Activated naive CD4-positive, alpha-beta T cell treated with anti-CD3 and anti-CD28 coated beads, Interleukin-2, amount 10 ng/mL, durations not matched to agents 7 days and 5 days (primary cell): Measurements from ENCODE around the gene CDKN2B.
"Not testable (repeated sequence)": the region's sequence is repeated elsewhere in the genome, so short reads cannot be mapped to it uniquely, and the experiment has no call there.

Source experiments
- CTCF ChIA-PET: fragments of 350-600 bp; sonication (Branson Sonifier 250); formaldehyde crosslinking; loops from one replicate; lab custom pipeline; 2021; ENCODE audit warnings: antibody characterized with exemption; lab: Charles Lee
- DNase-seq: peaks from one replicate; pipeline ENCODE4 v3.0.0-alpha.2; 2020
- H3K27ac Mint-ChIP-seq: one replicate; pipeline ENCODE4 v1.8.0; 2021; ENCODE audit warnings: mild to moderate bottlenecking, moderate library complexity, mixed read lengths
- H3K27me3 Mint-ChIP-seq: one replicate; pipeline ENCODE4 v1.8.0; 2021; ENCODE audit warnings: mild to moderate bottlenecking, mixed read lengths
- H3K36me3 Mint-ChIP-seq: one replicate; pipeline ENCODE4 v1.8.0; 2021; ENCODE audit warnings: mixed read lengths
- H3K4me1 Mint-ChIP-seq: one replicate; pipeline ENCODE4 v1.8.0; 2021; ENCODE audit warnings: mixed read lengths
- H3K4me3 Mint-ChIP-seq: one replicate; pipeline ENCODE4 v1.8.0; 2021; ENCODE audit warnings: mild to moderate bottlenecking, moderate library complexity, mixed read lengths
- H3K9me3 Mint-ChIP-seq: one replicate; pipeline ENCODE4 v1.8.0; 2021; ENCODE audit warnings: mixed read lengths

CDKN2B gene, protein sequence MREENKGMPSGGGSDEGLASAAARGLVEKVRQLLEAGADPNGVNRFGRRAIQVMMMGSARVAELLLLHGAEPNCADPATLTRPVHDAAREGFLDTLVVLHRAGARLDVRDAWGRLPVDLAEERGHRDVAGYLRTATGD

DNA sequence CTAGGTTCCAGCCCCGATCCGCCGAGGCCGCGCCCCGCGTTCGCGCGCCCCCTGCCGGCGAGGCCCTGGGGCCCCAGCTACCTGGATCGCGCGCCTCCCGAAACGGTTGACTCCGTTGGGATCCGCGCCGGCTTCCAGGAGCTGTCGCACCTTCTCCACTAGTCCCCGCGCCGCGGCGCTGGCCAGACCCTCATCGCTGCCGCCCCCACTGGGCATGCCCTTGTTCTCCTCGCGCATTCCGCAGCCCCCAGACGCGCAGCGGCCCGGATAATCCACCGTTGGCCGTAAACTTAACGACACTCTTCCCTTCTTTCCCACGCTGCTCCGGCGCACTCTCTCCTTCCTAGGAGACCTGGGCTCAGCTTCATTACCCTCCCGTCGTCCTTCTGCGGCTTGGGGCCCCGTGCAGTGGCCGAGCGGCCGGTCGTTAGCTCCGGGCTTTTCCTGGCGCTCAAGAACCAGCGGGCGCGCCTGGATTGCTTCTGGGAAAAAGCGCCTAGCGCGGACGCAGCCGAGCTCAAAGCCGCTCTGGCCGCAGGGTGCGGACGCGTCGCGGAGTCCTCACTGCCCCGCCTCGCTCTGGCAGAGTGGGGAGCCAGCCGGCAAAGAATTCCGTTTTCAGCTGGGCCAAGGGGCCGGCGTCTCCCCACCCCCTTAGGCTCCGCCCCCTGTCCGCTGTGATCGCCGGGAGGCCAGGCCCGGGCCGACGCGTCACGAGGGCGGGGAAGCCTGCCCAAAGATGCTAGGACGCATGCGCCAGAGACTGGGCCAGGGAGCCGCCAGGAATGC lies at the start of gene CDKN2B:
TSS of gene CDKN2B (minus strand) at position 589 of the 789 bp plus-strand sequence. CDS start at position 237, 352 bp downstream.
- Mint-ChIP-seq H3K9me3 (no peaks in the 10 kb centered on the region), H3K27ac (peak within 1 kb of the TSS; percentile 56), H3K4me1 (peaks cover 32% of the 10 kb centered on the region), H3K4me3 (peak within 1 kb of the TSS; percentile 78), H3K36me3 (peaks cover 33% of the 10 kb centered on the region), H3K27me3 (peaks cover 62% of the 10 kb centered on the region)
- DNase-seq, result peak; percentile 70
- CTCF ChIA-PET, result interaction anchor here (0.6 to 4.0 kb wide), 25 partner anchors 8 to 206 kb away, joined by 3 to 59 read pairs (median 5); partner anchors contain the start of genes CDKN2B-AS1 and MTAP

DNA sequence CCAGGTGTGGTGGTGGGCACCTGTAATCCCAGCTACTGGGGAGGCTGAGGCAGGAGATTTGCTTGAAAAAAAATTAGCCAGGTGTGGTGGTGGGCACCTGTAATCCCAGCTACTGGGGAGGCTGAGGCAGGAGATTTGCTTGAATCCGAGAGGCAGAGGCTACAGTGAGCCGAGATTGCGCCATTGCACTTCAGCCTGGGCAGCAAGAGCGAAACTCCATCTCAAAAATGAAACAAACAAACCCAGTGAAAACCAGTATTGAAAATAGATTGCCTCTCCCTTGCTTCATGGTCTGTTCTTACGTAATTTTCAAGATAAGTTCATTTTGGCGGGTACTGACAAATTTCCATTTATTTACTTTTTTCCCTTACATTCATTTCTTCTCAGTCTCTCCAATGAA lies 48.9 kb upstream of the CDKN2B start:
- CTCF ChIA-PET, H3K27ac Mint-ChIP-seq, H3K4me3 Mint-ChIP-seq, DNase-seq, H3K9me3 Mint-ChIP-seq: not testable (repeated sequence)
- Mint-ChIP-seq H3K27me3 (peaks cover 15% of the 10 kb centered on the region), H3K4me1 (peaks cover 31% of the 10 kb centered on the region), H3K36me3 (peaks cover 59% of the 10 kb centered on the region)

DNA sequence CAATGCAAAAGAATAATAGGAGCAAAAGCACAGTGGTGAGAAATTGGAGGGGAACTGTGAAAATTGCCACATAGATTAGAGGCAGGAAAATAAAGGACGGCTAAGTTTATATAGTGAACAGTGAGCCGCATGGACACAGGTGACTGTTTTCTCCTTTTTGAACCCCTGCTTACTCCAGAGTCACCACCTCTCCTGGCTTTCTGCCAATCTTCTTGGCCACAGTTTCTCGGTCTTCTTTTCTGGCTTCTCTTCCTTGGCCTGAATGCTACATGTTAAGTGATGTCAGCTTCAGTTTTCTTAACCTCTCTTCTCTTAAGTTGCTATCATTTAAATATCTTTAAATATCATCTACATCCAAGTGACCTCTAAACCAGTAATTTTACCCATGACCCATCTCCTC lies 47.3 kb upstream of the CDKN2B start:
- CTCF ChIA-PET, result interaction anchor here (1.2 to 1.4 kb wide), 2 partner anchors 20 to 63 kb away, joined by 3 read pairs; no protein-coding TSS in a partner anchor
- DNase-seq, result no peak
- Mint-ChIP-seq H3K4me3 (no peak overlapping the region), H3K9me3 (peaks cover 10% of the 10 kb centered on the region), H3K27ac (no peak overlapping the region), H3K36me3 (peaks cover 65% of the 10 kb centered on the region), H3K27me3 (peaks cover 15% of the 10 kb centered on the region), H3K4me1 (peaks cover 37% of the 10 kb centered on the region)

- H3K36me3 Mint-ChIP-seq, result peaks cover 68% of the 10 kb centered on the region
- H3K27me3 Mint-ChIP-seq, result peaks cover 9% of the 10 kb centered on the region
- CTCF ChIA-PET, result no interaction called here
- DNase-seq, result no peak
- H3K4me1 Mint-ChIP-seq, result peaks cover 50% of the 10 kb centered on the region
- peaks cover 6% of the 10 kb centered on the region for H3K9me3 Mint-ChIP-seq
- no peak overlapping the region for H3K27ac Mint-ChIP-seq
- no peak overlapping the region for H3K4me3 Mint-ChIP-seq
Observed at GRCh38 chr9:22055090-22055489, 46.0 kb upstream of the CDKN2B start.

DNA sequence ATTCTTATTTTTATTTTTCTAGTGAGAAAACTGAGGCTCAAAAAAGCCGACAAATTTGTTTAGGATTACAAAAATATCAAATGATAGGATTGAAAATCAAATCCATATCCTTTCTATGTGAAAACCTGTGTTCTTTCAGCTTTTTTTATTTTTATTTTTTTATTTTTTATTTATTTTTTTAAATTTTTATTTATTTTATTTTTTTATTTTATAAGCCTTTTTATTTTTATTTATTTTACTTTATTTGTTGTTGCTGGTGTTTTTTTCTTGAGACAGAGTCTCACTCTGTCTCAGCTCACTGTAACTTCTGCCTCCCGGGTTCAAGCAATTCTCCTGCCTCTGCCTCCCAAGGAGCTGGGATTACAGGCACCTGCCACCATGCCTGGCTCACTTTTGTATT lies 45.4 kb upstream of the CDKN2B start:
- Mint-ChIP-seq H3K36me3 (peaks cover 65% of the 10 kb centered on the region), H3K4me1 (peaks cover 54% of the 10 kb centered on the region), H3K27me3 (peaks cover 8% of the 10 kb centered on the region), H3K27ac (no peak overlapping the region), H3K9me3 (peaks cover 5% of the 10 kb centered on the region), H3K4me3 (no peak overlapping the region)
- CTCF ChIA-PET, result no interaction called here
- no peak for DNase-seq

DNA sequence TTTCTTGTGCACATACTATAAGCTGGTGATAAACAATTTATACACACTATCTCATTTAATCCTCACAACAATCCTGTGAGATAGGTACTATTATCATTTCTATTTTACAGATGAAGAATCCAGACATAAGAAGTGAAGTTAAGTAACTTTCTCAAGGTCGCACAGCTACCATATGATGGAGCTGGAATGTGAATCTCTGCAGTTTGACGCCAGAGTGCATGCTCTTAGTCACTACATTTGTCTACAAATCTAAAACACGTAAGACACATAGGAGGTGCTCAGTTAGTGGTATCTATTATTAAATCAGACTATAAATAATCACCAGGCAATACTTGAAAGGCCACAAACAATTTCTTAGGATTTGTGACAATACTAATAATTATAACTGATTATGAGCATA lies 45.0 kb upstream of the CDKN2B start:
- no peak for DNase-seq
- CTCF ChIA-PET, result interaction anchor here (0.7 kb wide), 1 partner anchor 12 kb away, joined by 3 read pairs; no protein-coding TSS in a partner anchor
- Mint-ChIP-seq H3K36me3 (peaks cover 64% of the 10 kb centered on the region), H3K27me3 (peaks cover 8% of the 10 kb centered on the region), H3K27ac (no peak overlapping the region), H3K4me3 (no peak overlapping the region), H3K4me1 (peaks cover 56% of the 10 kb centered on the region), H3K9me3 (peaks cover 2% of the 10 kb centered on the region)

GRCh38 chr9:22053178-22053577 lies 44.1 kb upstream of the CDKN2B start:
- Mint-ChIP-seq H3K27ac (peak overlapping the region; percentile 65), H3K4me3 (no peak overlapping the region), H3K9me3 (peaks cover 1% of the 10 kb centered on the region), H3K4me1 (peaks cover 61% of the 10 kb centered on the region), H3K36me3 (peaks cover 60% of the 10 kb centered on the region), H3K27me3 (peaks cover 8% of the 10 kb centered on the region)
- CTCF ChIA-PET, result interaction anchor here (0.8 to 2.6 kb wide), 3 partner anchors 28 to 93 kb away, joined by 3 to 10 read pairs (median 3); no protein-coding TSS in a partner anchor
- DNase-seq, result no peak

DNA sequence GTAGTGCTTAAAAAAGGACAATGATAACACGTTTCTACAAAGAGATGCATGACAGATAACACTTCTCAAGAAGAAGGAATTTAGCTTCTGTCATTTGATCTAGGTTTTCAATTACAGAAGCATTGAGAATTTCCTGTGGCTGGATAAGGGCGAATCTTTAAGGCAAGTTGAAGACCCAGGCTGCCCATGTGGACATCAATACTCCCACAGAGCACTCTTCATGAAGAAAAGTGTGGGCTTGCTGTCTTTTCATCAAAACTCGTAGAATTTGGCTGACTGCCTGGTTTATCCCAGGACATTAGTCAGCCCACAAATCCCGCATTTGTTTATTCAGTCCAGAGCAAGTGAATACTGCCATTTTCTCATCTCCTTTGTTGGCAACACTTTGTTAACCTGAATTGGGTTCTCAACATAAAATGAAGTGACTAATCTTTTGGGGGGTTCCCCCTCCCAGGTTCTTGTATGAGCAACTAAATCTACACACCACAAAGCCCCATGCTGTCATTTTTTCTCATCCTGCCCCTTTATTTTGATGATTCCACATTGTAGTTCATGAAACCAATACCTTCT lies 43.4 kb upstream of the CDKN2B start:
- DNase-seq, result peak; percentile 34
- Mint-ChIP-seq H3K4me3 (no peak overlapping the region), H3K9me3 (no peaks in the 10 kb centered on the region), H3K27ac (peak overlapping the region; percentile 65), H3K4me1 (peaks cover 61% of the 10 kb centered on the region), H3K36me3 (peaks cover 60% of the 10 kb centered on the region), H3K27me3 (peaks cover 15% of the 10 kb centered on the region)
- CTCF ChIA-PET, result interaction anchor here (0.8 to 2.6 kb wide), 3 partner anchors 28 to 94 kb away, joined by 3 to 10 read pairs (median 3); no protein-coding TSS in a partner anchor

GRCh38 chr9:22050924-22051323 lies 41.8 kb upstream of the CDKN2B start:
- DNase-seq, result peak; percentile 54
- Mint-ChIP-seq H3K4me3 (peak overlapping the region; percentile 46), H3K4me1 (peaks cover 71% of the 10 kb centered on the region), H3K27me3 (peaks cover 22% of the 10 kb centered on the region), H3K36me3 (peaks cover 52% of the 10 kb centered on the region), H3K27ac (peak overlapping the region; percentile 82), H3K9me3 (no peaks in the 10 kb centered on the region)
- CTCF ChIA-PET, result interaction anchor here (0.9 to 2.6 kb wide), 2 partner anchors 69 to 188 kb away, joined by 3 to 10 read pairs; no protein-coding TSS in a partner anchor

DNA sequence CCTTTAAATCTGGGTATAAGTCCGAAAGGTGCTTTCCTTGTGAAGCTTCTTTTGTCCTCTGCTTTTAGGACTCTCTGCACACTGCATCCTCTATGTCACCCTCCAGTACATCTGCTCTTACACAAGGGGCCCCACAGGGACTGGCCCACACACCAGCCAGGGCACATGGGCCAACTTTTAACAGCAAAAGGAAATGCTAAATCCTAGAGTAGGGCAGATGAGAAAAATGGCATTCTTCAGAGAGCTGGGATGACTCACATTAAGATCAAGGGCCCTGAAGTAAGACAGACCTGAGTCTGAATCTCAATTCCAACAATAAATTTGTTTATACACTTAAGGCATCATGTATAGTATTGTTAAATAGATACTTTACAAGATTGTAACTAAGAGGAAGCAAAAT lies 40.3 kb upstream of the CDKN2B start:
- no peak for DNase-seq
- peaks cover 50% of the 10 kb centered on the region for H3K36me3 Mint-ChIP-seq
- H3K4me1 Mint-ChIP-seq, result peaks cover 82% of the 10 kb centered on the region
- no peaks in the 10 kb centered on the region for H3K9me3 Mint-ChIP-seq
- no peak overlapping the region for H3K4me3 Mint-ChIP-seq
- CTCF ChIA-PET, result interaction anchor here (0.7 to 1.0 kb wide), 2 partner anchors 38 to 195 kb away, joined by 3 read pairs; no protein-coding TSS in a partner anchor
- peaks cover 29% of the 10 kb centered on the region for H3K27me3 Mint-ChIP-seq
- peak overlapping the region; percentile 43 for H3K27ac Mint-ChIP-seq

DNA sequence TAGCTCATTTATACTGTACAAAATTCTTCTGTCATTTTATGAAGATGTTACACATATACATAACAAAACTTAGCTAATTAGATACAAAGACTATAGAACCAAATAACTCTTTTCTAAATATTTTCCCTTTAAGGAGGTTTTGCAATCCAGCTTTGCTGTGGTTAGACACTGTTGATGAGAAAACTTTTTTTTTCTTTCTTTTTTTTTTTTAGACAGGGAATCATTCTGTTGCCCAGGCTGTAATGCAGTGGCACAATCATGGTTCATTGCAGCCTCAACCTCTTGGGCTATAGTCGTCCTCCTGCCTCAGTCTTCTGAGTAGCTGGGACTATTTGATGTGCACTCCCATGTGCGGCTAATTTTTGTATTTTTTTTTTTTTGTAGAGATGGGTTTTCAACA lies 38.5 kb upstream of the CDKN2B start:
- H3K36me3 Mint-ChIP-seq, result peaks cover 38% of the 10 kb centered on the region
- H3K9me3 Mint-ChIP-seq, result no peaks in the 10 kb centered on the region
- CTCF ChIA-PET, result interaction anchor here (1.1 to 1.7 kb wide), 2 partner anchors 72 to 192 kb away, joined by 4 to 5 read pairs; no protein-coding TSS in a partner anchor
- H3K27me3 Mint-ChIP-seq, result peaks cover 30% of the 10 kb centered on the region
- DNase-seq, result no peak
- peaks cover 70% of the 10 kb centered on the region for H3K4me1 Mint-ChIP-seq
- no peak overlapping the region for H3K4me3 Mint-ChIP-seq
- H3K27ac Mint-ChIP-seq, result no peak overlapping the region

DNA sequence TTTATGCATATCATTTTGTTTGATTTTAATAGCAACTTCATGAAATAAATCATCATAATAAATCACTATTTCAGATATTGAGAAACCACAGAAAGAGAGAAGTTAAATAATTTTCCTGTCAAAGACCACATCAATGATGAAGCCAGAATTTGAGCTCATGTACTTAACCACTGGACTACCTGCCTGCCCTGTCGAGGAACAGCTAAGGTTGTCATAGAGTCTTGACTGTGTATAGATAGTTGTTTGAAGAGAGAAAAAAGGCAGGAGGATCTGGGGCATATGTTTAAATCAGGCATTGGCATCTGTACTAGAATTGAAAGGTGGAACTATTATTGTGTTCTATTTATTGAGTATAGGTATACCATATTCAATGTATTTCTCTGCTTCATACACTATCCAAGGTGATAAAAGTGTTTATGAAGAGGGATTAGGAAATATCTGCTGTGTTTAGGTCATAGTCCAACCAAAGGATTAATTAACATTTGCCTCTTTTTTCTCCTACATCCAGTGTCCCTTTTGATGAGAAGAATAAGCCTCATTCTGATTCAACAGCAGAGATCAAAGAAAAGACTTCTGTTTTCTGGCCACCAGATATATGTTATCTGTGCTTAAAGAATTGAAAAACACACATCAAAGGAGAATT lies 37.3 kb upstream of the CDKN2B start:
- Mint-ChIP-seq H3K4me1 (peaks cover 65% of the 10 kb centered on the region), H3K36me3 (peaks cover 27% of the 10 kb centered on the region), H3K4me3 (no peak overlapping the region), H3K27me3 (peaks cover 34% of the 10 kb centered on the region), H3K27ac (no peak overlapping the region), H3K9me3 (no peaks in the 10 kb centered on the region)
- no peak for DNase-seq
- CTCF ChIA-PET, result interaction anchor here (1.1 to 1.2 kb wide), 2 partner anchors 10 to 193 kb away, joined by 3 to 5 read pairs; no protein-coding TSS in a partner anchor

DNA sequence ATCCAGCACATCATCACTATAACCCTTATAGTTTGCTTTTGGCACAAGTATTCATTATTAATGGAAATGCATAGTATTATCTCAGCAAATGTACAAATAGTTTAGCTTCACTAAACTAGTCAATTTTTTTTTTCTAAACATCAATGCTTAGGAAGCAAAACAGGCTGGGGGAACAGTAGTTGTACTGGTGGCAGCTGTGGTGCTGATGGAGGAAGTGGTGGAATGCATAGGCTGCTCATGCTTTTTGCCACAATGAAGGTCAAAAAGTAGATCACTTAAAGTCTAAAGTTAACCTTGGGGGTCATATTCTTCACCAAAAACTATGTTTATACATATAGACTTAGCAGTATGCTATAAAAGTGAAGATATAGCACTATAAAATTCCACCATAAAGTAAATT lies 36.3 kb upstream of the CDKN2B start:
- H3K9me3 Mint-ChIP-seq, result no peaks in the 10 kb centered on the region
- no peak overlapping the region for H3K4me3 Mint-ChIP-seq
- peaks cover 65% of the 10 kb centered on the region for H3K4me1 Mint-ChIP-seq
- peak; percentile 45 for DNase-seq
- H3K27me3 Mint-ChIP-seq, result peaks cover 40% of the 10 kb centered on the region
- H3K27ac Mint-ChIP-seq, result no peak overlapping the region
- CTCF ChIA-PET, result interaction anchor here (0.7 to 1.2 kb wide), 2 partner anchors 9 to 20 kb away, joined by 3 read pairs; no protein-coding TSS in a partner anchor
- H3K36me3 Mint-ChIP-seq, result peaks cover 20% of the 10 kb centered on the region
